HCT116 (cell line): ENCODE results near the gene UCK1.

Experiments
- CTCF ChIP-seq, 3 experiments: fragments of 200-600 bp in 1 of 3; sonication (generic) in 1 of 3; IDR thresholded peaks in 2 of 3; conservative IDR thresholded peaks in 1 of 3; 2 replicates each; pipeline ENCODE4 v1.5.1; 2012 to 2017; ENCODE audit warnings: low read depth in 2 of 3, low read length in 2 of 3, antibody characterized with exemption in 1 of 3, borderline replicate concordance in 1 of 3, control low read depth in 1 of 3, mild to moderate bottlenecking in 1 of 3, mixed read lengths in 1 of 3, mixed run types in 1 of 3, moderate library complexity in 1 of 3; ENCODE audit not compliant: insufficient read depth in 1 of 3
- POLR2A ChIP-seq: IDR thresholded peaks from 2 replicates; pipeline ENCODE4 v1.7.0; 2011; ENCODE audit warnings: borderline replicate concordance; ENCODE audit not compliant: insufficient read depth, insufficient read length; ENCODE audit errors: extremely low read depth

GRCh38 chr9:131518553-131518952, 12.5 kb downstream of the UCK1 start:
- TF ChIP-seq CTCF (IDR thresholded peaks at IDR 0.05 in 2 of 3, conservative IDR thresholded peaks at IDR 0.05 in 1 of 3; ENCODE audit: borderline replicate concordance in 1 of 3, insufficient read depth in 1 of 3, low read depth in 2 of 3, low read length in 2 of 3) (no peak), POLR2A (no peak)
